ENCODE results near the gene PLA2R1.

PLA2R1 gene

GRCh38 chr2:160062292-160063005, at the start of gene PLA2R1:
Gene PLA2R1, minus strand, starts transcription at chr2:160062615. Its CDS starts 212 bp downstream, at chr2:160062403.
- peak in 1 of 2 experiments; percentile 29 for DNase-seq

GRCh38 chr2:160110674-160111239, 48.3 kb upstream of the PLA2R1 start:
- no peak for DNase-seq

- DNase-seq: peak; percentile 50 to 61
Measured at GRCh38 chr2:160109939-160110673, 47.7 kb upstream of the PLA2R1 start.

- DNase-seq: no peak
Measured at GRCh38 chr2:160109243-160109642, 46.8 kb upstream of the PLA2R1 start.

GRCh38 chr2:160108646-160109045, 46.2 kb upstream of the PLA2R1 start:
- no peak for DNase-seq

GRCh38 chr2:160105366-160105765, 43.0 kb upstream of the PLA2R1 start:
- DNase-seq: no peak

GRCh38 chr2:160104115-160104514, 41.7 kb upstream of the PLA2R1 start:
- no peak for DNase-seq

- no peak for DNase-seq
Measured at GRCh38 chr2:160097326-160097725, 34.9 kb upstream of the PLA2R1 start.

- peak; percentile 2 to 19 for DNase-seq
Measured at GRCh38 chr2:160096409-160096808, 34.0 kb upstream of the PLA2R1 start.

- no peak for DNase-seq
Measured at GRCh38 chr2:160092445-160092844, 30.0 kb upstream of the PLA2R1 start.

- no peak for DNase-seq
Measured at GRCh38 chr2:160091381-160091780, 29.0 kb upstream of the PLA2R1 start.

GRCh38 chr2:160087854-160088745, 25.7 kb upstream of the PLA2R1 start:
- peak; percentile 5 to 14 for DNase-seq

- no peak for DNase-seq
Measured at GRCh38 chr2:160085662-160086061, 23.2 kb upstream of the PLA2R1 start.

- no peak for DNase-seq
Measured at GRCh38 chr2:160077912-160078810, 15.7 kb upstream of the PLA2R1 start.

- no peak for DNase-seq
Measured at GRCh38 chr2:160076914-160077313, 14.5 kb upstream of the PLA2R1 start.

- no peak for DNase-seq
Measured at GRCh38 chr2:160076241-160076640, 13.8 kb upstream of the PLA2R1 start.

- DNase-seq: no peak
Measured at GRCh38 chr2:160075171-160075570, 12.8 kb upstream of the PLA2R1 start.

GRCh38 chr2:160073284-160073888, 11.0 kb upstream of the PLA2R1 start:
- no peak for DNase-seq

GRCh38 chr2:160068906-160069305, 6.5 kb upstream of the PLA2R1 start:
- no peak for DNase-seq

- no peak for DNase-seq
Measured at GRCh38 chr2:160064916-160065315, 2.5 kb upstream of the PLA2R1 start.

GRCh38 chr2:160063879-160064612, 1.6 kb upstream of the PLA2R1 start:
- DNase-seq: no peak

All from activated CD4-positive, alpha-beta T cell treated with anti-CD3 and anti-CD28 coated beads, Interleukin-2, amount 50 U/mL, for 48 hours (primary cell).